Stimulated activated CD8-positive, alpha-beta memory T cell treated with anti-CD3 and anti-CD28 coated beads, Interleukin-12 subunit alpha, Interleukin-12 subunit beta, amount 100 ng/mL, for 1 hour (primary cell): ENCODE results near the gene CHD3.

Experiments
- DNase-seq: peaks from one replicate; pipeline ENCODE4 v3.0.0-alpha.2; 2020; ENCODE audit warnings: low read depth

CHD3 gene

DNA sequence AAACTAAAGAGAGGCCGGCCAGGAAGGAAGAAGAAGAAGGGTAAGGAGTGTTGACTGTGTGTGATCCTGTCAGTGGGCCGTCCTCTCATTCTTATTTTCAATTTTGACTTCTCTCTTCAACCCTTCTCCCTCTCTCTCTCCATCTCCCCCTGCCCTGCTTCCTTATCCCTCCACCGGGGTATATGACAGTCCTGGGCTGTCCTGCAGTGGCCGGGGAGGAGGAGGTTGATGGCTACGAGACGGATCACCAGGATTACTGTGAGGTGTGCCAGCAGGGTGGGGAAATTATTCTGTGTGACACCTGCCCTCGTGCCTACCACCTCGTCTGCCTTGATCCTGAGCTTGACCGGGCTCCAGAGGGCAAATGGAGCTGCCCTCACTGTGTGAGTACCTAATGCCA, 5.6 kb downstream of the CHD3 start:
- DNase-seq = no peak

DNA sequence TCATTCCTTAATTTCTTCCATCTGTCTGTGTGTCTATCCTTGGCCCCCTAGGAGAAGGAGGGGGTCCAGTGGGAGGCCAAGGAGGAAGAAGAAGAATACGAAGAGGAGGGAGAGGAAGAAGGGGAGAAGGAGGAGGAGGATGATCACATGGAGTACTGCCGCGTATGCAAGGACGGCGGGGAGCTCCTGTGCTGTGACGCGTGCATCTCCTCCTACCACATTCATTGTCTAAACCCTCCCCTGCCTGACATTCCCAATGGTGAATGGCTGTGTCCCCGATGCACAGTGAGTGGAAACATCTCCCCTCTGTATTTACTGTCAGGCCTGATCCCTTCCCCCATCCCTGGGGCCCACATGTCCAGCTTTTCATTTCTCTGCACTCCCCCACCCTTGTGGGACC, 6.3 kb downstream of the CHD3 start:
- no peak for DNase-seq

DNA sequence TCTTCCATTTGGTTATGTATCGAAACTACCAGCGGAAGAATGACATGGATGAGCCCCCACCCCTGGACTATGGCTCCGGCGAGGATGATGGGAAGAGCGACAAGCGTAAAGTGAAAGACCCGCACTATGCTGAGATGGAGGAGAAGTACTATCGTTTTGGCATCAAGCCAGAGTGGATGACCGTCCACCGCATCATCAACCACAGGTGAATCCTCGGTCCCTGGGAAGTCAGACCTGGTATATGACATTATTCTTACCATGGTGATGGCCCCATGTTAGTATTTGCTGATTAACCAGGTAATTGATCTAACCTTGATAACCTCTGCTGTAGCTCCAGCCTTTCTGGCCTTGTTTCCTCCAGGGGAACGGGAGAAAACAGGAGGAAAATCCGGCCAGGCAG, 8.5 kb downstream of the CHD3 start:
- DNase-seq = no peak

DNA sequence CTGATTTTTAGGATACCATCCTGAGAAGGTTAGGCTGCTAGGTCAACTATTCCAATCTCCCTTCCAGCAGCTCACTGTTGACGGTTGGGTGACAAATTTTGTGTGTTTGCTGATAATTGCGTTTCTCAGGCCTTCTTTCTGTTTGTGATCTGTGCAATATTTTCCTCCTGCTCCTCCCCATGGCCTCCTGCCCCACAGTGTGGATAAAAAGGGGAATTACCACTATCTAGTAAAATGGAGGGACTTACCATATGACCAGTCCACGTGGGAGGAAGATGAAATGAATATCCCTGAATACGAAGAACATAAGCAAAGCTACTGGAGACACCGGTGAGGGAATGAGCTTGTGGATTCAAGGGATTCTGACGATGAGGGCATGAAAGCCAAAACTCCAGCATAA, 9.2 kb downstream of the CHD3 start:
- DNase-seq = no peak

DNA sequence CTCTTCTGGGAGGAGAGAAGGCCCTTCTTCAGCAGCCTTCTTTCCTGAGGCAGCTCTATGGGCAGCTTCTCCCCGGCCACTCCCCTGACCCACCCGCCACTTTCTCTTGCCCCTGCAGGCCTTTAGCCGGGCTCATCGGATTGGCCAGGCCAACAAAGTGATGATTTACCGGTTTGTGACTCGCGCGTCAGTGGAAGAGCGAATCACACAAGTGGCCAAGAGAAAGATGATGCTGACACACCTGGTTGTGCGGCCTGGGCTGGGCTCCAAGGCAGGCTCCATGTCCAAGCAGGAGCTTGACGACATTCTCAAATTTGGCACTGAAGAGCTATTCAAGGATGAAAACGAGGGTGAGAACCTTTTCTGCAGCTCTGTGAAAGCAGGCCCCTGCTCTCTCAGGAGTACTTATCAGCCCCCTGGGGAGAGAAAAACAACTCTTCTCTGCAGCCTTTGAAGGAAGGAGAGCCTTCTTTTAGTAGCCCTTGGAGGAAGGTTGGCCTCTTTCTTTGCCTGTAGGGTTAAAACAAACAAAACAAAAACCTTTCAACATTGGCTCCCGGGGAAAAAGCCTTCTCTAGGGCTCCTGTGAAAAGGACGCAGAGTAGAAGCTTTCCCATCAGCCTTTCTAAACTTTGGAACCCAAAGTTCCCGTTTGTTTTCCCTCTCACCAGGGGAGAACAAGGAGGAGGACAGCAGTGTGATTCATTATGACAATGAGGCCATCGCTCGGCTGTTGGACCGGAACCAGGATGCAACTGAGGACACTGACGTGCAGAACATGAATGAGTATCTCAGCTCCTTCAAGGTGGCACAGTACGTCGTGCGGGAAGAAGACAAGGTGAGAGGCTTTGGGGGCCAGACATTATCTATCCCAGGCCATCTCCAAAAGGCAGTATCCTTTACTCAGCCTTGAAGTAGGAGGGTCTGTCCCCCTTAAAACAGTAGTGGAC, 14.8 kb downstream of the CHD3 start:
- DNase-seq = no peak

DNA sequence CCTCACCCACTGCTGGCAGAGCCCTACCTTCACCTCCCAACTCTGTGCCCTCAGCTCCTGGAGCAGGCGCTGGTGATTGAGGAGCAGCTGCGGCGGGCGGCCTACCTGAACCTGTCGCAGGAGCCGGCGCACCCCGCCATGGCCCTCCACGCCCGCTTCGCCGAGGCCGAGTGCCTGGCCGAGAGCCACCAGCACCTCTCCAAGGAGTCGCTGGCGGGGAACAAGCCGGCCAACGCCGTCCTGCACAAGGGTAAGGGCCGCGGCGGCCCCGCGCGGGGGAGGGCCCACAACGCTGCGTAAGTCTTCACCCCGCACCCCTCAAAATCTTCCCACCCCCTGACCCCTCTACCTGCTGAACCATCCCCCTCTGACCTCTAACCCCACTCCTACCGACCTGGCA, 20.5 kb downstream of the CHD3 start:
- no peak for DNase-seq

DNA sequence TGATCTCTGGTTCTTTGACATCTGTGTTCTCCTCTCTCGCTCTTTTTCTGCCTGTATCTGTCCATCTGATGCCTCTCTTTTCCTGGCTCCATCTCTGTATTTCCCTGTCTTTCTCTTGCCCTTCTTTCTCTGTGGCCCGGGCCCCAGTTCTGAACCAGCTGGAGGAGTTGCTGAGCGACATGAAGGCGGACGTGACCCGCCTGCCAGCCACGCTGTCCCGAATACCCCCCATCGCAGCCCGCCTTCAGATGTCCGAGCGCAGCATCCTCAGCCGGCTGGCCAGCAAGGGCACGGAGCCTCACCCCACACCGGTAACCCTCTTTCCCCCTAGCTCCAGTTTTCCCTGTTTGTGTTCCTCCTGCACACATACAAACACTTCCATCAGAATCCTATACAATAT, 21.7 kb downstream of the CHD3 start:
- DNase-seq = no peak

DNA sequence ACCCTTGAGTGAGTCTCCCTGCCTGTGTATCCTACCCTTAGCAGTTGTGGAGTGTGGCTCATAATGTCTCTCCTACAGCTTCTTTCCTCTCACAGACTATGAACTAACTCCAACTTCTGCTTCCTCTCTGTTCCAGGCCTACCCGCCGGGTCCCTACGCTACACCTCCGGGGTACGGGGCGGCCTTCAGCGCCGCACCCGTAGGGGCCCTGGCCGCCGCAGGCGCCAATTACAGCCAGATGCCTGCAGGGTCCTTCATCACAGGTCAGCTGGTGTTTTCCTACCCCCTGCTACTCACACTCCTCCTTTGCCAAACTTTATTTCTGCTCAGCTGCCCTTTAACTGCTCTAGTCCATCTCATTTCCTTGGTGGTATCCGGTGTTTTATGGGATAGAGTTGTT, 22.1 kb downstream of the CHD3 start:
- no peak for DNase-seq

DNA sequence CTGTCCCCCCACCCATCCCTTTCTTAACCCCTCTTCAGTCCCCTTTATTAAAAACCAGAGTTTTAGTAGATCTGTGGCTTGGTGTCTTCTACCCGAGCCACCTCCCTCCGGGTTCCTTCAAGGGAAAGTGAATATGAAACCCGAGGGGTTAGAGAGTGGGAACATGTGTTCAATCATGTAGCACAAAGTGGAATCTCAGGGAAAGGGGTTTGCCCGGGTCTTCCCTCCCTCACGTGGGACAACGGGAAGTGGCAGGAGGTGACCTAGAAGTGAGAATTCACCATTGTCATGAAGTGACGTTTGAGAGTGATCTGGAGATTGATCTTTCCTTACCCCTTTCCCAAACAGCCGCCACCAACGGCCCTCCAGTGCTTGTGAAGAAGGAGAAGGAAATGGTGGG, 22.5 kb downstream of the CHD3 start:
- no peak for DNase-seq

DNA sequence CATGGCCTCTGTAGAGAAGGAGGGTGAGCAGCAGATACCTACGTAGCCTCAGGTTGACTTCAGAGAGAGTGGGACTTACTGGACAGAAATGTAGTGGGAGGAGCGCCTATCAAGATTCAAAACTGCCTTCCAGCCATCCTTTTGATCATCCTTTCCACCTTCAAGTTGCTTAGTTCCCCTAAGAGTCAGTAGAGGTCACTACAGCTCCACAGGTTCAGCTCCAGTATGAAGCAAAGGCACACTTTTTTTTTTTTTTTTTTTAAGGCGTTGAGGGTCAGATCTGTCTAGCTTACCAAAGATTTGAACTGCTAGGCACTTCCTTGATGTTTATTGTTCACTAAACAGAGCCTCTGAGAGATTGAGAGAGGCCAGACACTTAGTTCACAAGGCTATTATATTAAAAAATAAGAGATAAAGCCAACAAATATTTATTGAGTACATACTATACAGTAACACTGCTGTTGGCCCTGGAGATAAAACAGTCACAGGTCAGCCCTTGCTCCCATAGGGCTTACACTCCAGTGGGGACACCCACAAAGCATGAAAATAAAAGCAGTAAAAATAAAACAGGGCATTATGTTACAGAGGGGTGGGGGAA, 24.4 kb downstream of the CHD3 start:
- no peak for DNase-seq

DNA sequence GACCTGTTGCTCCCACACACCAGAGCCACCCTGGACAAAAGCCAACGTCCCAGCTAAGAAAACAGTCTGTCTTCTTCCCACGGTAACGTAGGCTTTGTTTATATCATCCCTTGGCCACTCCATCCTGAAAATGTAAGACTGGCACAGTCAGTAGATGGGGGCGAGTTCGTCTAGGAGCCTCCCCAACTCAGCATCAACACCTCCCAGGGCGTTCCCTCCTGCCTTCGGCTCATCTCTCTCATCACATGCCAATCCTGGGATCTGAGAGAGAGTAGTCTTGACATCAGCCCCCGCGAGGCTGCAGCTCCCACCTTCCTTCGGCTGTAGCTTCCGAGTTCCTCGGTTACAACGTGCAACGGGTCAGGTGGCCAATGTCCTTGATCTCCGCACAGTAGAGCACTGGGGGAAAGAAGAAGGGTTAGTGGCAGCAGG, 26.6 kb downstream of the CHD3 start:
- no peak for DNase-seq

DNA sequence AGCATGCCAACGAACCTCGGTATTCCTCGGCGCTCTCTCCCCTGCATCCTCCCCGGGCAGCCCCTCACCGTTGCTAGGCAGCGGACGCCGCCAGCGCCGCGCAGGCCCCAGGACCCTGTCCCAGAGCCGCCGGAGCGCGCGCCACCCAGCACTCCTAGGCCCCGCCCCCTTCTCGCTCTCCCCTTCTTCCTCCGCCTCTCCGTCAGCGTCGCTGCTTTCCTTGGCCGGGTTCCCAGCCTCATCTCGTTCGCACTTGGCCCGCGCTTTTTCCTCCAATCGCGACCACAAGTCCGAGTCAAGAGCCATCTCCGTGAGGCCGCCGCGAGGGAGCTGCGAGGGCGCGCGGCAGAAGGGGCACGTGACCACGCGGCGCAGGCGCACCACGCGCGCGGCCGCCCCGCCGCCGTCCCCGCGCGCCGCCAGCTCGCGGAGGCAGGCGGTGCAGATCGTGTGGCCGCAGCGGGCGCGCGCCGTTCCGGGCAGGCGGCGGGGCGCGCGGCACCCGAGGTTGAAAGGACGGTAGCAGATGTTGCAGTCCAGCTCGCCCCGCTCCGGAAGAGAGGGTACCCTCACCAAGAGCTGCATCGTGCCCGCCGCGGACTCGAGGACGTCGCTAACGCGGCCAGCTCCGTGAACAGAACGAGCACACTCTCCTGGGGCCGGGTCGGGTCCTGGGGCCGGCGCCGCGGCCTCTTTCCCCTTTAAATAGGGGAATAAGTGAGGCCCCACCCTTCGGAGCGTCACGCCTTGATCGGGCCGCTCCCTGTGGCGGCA, 27.2 kb downstream of the CHD3 start, which contains the start of gene RNF227:
Gene RNF227, minus strand, starts transcription at position 679 of the 774 bp plus-strand sequence. Its CDS starts 94 bp downstream, at position 585.
- DNase-seq = peak; percentile 60

DNA sequence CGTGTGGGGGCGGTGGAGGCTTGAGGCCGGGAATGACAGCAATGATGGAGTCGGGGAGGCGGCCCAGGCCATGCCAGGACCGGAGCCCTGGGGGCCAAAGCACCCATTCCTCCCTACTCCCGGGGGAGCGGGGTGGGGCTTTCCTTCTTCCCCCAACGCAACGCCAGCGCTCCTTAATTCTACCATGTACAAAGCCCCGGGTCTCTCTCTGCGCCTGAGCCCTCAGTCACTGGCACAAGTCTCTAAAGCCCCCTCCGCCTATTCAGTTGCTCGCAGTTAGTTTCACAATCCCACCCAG, 27.7 kb downstream of the CHD3 start:
- no peak for DNase-seq

DNA sequence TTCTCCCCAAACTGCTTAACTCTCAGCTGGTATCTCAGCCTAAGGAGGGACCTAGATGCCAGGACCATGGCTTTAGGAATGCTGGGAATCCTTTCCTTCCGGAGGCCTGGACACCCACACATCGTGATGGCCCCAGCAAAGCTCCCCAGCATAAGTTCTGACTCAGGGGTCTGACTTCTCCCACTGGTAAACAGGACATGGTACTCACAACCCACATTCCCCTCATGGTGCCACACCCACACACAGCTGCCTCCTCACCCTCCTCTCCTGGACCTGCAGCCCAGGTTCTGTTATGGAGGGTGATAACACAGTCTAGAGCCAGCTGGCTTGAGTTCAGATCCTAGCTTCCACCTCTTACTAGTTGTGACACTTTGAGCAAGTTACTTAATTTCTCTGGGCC, 28.2 kb downstream of the CHD3 start:
- DNase-seq = no peak

DNA sequence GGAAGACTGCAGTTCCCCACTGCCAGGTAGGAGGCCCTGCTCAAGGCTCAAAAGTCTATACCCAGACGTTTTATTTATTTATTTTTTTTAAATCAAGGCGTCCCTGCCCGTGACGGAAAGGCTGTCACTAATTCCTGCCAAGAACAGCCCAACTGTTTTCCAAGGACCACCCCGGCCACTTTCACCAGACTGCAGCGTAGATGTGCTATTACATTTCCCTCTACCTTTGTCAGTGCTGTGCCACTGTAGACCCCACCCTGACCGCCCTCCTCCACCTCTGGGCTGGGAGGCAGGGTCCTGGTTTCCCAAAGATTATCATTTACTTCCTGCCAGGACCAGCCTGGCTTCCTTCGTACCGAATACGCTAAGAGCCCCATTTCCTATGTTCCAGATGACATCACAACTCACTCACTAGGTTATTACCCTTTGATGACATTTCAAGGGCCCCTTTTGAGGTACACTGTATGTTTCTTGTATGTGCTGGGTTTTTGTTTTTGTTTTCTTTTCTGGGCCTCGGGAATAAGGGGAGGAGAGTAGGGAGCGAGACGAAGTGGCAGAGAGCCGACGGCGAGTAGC, 33.8 kb downstream of the CHD3 start:
- no peak for DNase-seq

DNA sequence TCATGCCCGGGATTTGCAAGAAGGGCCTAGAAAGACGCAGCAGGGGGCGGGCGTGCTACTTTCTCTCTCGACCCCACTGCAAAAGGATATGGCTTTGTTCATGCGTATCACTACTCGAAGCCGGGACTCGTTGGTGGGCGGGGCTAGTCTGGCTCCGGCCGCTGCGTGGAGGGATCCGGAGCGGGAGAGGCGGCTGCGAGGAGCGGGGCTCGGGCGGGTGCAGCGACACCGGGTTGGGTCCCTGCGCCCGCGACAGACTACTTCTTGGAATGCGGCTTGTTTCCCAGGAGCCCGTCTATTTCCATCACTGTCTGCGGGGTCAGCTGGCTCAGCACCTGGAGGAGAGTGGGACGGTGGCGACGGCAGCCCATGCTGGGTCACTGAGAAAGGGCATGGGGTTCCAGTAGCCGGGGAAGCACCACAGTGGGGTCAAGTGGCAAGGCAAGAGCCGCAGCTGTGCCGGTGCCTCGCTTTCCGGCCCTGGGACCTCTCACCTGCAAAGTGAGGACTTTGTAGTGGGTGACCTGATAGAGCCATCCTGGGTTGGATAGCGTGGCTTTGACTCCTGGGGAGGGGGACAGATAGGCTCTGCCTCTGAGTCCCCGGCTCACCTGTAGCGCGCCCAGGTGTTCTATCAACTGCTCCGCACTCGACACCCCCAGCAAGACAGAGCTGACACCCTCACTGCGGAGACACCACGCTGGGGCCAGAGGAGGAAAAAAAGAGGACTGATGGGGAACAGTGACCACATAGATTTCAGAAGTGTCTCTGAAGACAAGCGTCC, 34.4 kb downstream of the CHD3 start:
- peak; percentile 67 for DNase-seq

DNA sequence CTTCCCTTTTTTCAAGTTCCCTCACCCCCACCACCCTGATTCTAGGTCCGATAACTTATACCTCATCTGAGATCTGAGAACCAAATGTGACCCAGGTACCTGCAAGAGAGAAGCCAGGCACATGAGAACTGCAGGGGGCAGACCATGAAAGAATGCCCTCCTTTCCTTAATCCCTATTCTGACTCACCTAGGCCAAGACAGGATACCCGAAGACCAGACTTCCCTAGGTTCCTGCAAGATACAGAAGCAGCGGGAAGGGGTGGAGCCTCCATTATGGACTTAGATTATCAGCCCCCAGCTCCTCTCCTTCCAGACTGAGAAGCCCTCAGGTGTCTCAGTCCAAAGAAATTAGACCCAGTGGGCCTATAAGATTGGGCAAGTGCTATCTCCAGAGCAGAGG, 39.0 kb downstream of the CHD3 start:
- DNase-seq = no peak

DNA sequence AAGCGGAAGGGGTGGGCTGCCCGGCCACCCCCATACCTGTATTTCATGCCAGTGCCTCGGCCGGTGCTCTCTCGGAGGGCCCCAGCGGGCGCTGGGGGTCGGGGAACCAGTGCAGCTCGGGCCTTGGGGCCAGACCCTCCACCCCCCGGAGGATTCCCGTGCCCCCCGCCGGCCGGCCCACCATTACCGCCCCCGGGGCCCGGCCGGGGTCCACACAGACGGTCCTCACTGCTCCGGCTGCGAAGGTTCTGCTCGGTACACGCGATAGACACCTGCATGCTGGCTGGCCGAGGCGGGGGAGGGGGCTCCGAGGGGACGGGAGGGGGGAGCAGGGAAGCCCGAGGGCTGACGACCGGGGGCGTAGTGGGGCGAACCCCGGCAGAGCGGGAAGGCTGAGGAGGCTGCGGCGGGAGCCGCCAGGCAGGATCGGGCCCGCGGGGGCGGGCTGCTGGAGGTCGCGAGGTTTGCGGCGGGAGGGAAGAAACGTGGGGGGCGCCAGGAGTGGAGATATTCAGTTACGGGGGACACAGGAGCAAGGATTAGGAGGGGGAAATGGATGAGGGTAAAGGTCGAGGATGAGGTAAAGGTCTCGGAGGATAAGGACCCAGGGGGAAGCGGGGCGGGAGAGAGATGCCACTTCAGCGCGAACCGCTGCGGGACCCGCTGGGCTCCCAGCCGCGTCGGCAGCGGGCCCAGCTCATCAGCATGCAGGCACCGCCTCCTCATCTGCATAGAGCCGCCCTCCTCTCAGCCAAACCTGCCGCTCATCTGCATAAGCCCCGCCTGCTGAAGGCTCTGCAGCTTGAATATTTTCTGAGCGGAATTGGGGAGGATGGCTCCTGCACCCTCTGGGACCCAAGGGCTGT, 40.8 kb downstream of the CHD3 start, which contains the start of gene KCNAB3:
Gene KCNAB3, minus strand, starts transcription at position 699 of the 866 bp plus-strand sequence. Its CDS starts 421 bp downstream, at position 278.
- no peak for DNase-seq

DNA sequence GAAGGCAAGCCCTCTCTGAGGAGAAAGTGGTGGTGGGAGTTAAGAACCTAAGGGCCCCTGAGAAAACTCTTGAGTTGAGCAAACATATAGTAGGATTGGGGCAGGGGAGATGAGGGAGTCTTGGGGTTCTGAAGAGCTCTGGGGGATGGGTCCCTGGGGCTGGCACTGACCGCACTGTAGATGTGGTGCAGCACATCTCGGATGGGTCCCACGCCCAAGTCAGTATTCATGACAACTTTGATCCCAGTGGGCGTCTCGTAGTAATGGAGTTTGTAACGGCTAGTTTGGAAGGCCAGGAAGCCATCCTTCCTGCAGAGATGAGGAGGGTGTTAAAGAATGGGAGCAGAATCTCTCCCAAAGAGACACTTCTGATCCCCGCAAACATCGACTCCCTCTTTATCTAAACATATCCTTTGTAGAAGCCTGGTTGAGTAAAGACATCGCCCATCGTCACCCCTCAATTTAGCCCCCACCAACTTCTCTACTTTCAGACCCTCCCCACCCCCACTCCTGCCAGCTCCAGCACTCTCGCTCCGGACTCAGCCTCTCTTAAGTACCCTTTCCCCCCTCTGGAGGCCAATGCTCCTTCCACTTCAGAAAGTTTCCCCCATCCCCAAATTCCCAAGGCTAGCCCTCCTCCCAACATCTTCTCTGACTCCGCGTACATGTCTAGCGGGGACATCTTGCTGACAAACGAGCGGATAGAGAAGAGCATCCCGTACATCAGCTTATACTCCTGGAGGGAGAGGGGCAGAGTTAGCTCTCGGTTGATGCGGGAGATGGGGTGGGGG, 42.4 kb downstream of the CHD3 start:
- no peak for DNase-seq
